Activated CD4-positive, alpha-beta T cell treated with anti-CD3 and anti-CD28 coated beads, Interleukin-2, amount 10 ng/mL, durations not matched to agents 24 days and 14 days (primary cell): ENCODE data around the gene SLC30A1. TPM values are rescaled to one million over a fixed set of nuclear protein-coding genes. Genes with fewer than 3 reads are reported as not detected.

Experiments
- DNase-seq: peaks from one replicate; pipeline ENCODE4 v3.0.0; 2022
- H3K27ac Mint-ChIP-seq: one replicate; pipeline ENCODE4 v1.8.0; 2022; ENCODE audit warnings: mild to moderate bottlenecking, mixed read lengths
- H3K27me3 Mint-ChIP-seq: one replicate; pipeline ENCODE4 v1.8.0; 2022; ENCODE audit warnings: mixed read lengths
- H3K36me3 Mint-ChIP-seq: one replicate; pipeline ENCODE4 v1.8.0; 2022; ENCODE audit warnings: low read depth, mild to moderate bottlenecking, mixed read lengths
- H3K4me1 Mint-ChIP-seq: one replicate; pipeline ENCODE4 v1.8.0; 2021; ENCODE audit warnings: mixed read lengths
- H3K4me3 Mint-ChIP-seq: one replicate; pipeline ENCODE4 v1.8.0; 2022; ENCODE audit warnings: mild to moderate bottlenecking, moderate library complexity, mixed read lengths
- H3K9me3 Mint-ChIP-seq: one replicate; pipeline ENCODE4 v1.8.0; 2021; ENCODE audit warnings: mixed read lengths
- intact Hi-C: fragments of 100-400 bp; cut with micrococcal nuclease; formaldehyde crosslinking; loops from one replicate; pipeline ENCODE4 v1.15.1; 2023
- total RNA-seq: library from RNA; stranded (reverse); gene quantifications from 2 replicates; pipeline ENCODE4 v1.2.3, GENCODE V29; 2022

The SLC30A1 gene
- total RNA-seq, 1 donor from 2014 or later: 9.0 TPM

- Mint-ChIP-seq H3K36me3 (no peaks in the 10 kb centered on the region), H3K27me3 (peaks cover 8% of the 10 kb centered on the region), H3K9me3 (no peaks in the 10 kb centered on the region), H3K4me3 (no peak overlapping the region), H3K27ac (no peak overlapping the region), H3K4me1 (peaks cover 20% of the 10 kb centered on the region)
- DNase-seq: no peak
- intact Hi-C loops: no loop called here
Observed at GRCh38 chr1:211603713-211604112, 24.8 kb upstream of the SLC30A1 start.

- H3K36me3 Mint-ChIP-seq: no peaks in the 10 kb centered on the region
- peaks cover 20% of the 10 kb centered on the region for H3K4me1 Mint-ChIP-seq
- no peak overlapping the region for H3K4me3 Mint-ChIP-seq
- no peak for DNase-seq
- H3K27ac Mint-ChIP-seq: no peak overlapping the region
- intact Hi-C loops: no loop called here
- H3K27me3 Mint-ChIP-seq: peaks cover 9% of the 10 kb centered on the region
- no peaks in the 10 kb centered on the region for H3K9me3 Mint-ChIP-seq
Observed at GRCh38 chr1:211603191-211603701, 24.3 kb upstream of the SLC30A1 start.

GRCh38 chr1:211601982-211602670, 23.2 kb upstream of the SLC30A1 start:
- peaks cover 21% of the 10 kb centered on the region for H3K4me1 Mint-ChIP-seq
- DNase-seq: no peak
- H3K36me3 Mint-ChIP-seq: no peaks in the 10 kb centered on the region
- no peak overlapping the region for H3K4me3 Mint-ChIP-seq
- intact Hi-C loops: no loop called here
- H3K9me3 Mint-ChIP-seq: no peaks in the 10 kb centered on the region
- H3K27ac Mint-ChIP-seq: no peak overlapping the region
- peaks cover 9% of the 10 kb centered on the region for H3K27me3 Mint-ChIP-seq

- Mint-ChIP-seq H3K4me3 (no peak overlapping the region), H3K36me3 (no peaks in the 10 kb centered on the region), H3K27ac (no peak overlapping the region), H3K9me3 (no peaks in the 10 kb centered on the region), H3K27me3 (peaks cover 10% of the 10 kb centered on the region), H3K4me1 (peaks cover 12% of the 10 kb centered on the region)
- intact Hi-C loops: no loop called here
- DNase-seq: no peak
Observed at GRCh38 chr1:211601159-211601558, 22.2 kb upstream of the SLC30A1 start.

GRCh38 chr1:211599250-211599649, 20.3 kb upstream of the SLC30A1 start:
- Mint-ChIP-seq H3K9me3 (no peaks in the 10 kb centered on the region), H3K27me3 (peaks cover 18% of the 10 kb centered on the region), H3K4me3 (no peak overlapping the region), H3K36me3 (no peaks in the 10 kb centered on the region), H3K27ac (no peak overlapping the region), H3K4me1 (peaks cover 7% of the 10 kb centered on the region)
- intact Hi-C loops: no loop called here
- no peak for DNase-seq

GRCh38 chr1:211598514-211598913, 19.6 kb upstream of the SLC30A1 start:
- no peaks in the 10 kb centered on the region for H3K9me3 Mint-ChIP-seq
- no peak overlapping the region for H3K27ac Mint-ChIP-seq
- peaks cover 18% of the 10 kb centered on the region for H3K27me3 Mint-ChIP-seq
- H3K4me1 Mint-ChIP-seq: peaks cover 7% of the 10 kb centered on the region
- no peak for DNase-seq
- H3K36me3 Mint-ChIP-seq: no peaks in the 10 kb centered on the region
- intact Hi-C loops: no loop called here
- H3K4me3 Mint-ChIP-seq: no peak overlapping the region

GRCh38 chr1:211596418-211597181, 17.6 kb upstream of the SLC30A1 start:
- intact Hi-C loops: no loop called here
- H3K27me3 Mint-ChIP-seq: peaks cover 26% of the 10 kb centered on the region
- DNase-seq: no peak
- no peak overlapping the region for H3K4me3 Mint-ChIP-seq
- H3K9me3 Mint-ChIP-seq: no peaks in the 10 kb centered on the region
- peaks cover 9% of the 10 kb centered on the region for H3K4me1 Mint-ChIP-seq
- no peak overlapping the region for H3K27ac Mint-ChIP-seq
- H3K36me3 Mint-ChIP-seq: no peaks in the 10 kb centered on the region

- no peak overlapping the region for H3K4me3 Mint-ChIP-seq
- no peaks in the 10 kb centered on the region for H3K36me3 Mint-ChIP-seq
- peaks cover 30% of the 10 kb centered on the region for H3K27me3 Mint-ChIP-seq
- H3K4me1 Mint-ChIP-seq: peaks cover 9% of the 10 kb centered on the region
- H3K9me3 Mint-ChIP-seq: no peaks in the 10 kb centered on the region
- no peak overlapping the region for H3K27ac Mint-ChIP-seq
- no peak for DNase-seq
- intact Hi-C loops: no loop called here
Observed at GRCh38 chr1:211595419-211595818, 16.5 kb upstream of the SLC30A1 start.

- Mint-ChIP-seq H3K27me3 (peaks cover 28% of the 10 kb centered on the region), H3K4me1 (peaks cover 4% of the 10 kb centered on the region), H3K4me3 (no peak overlapping the region), H3K9me3 (no peaks in the 10 kb centered on the region), H3K27ac (no peak overlapping the region), H3K36me3 (no peaks in the 10 kb centered on the region)
- intact Hi-C loops: no loop called here
- no peak for DNase-seq
Observed at GRCh38 chr1:211591980-211592493, 13.1 kb upstream of the SLC30A1 start.

- Mint-ChIP-seq H3K4me3 (no peak overlapping the region), H3K27ac (no peak overlapping the region), H3K4me1 (peaks cover 4% of the 10 kb centered on the region)
Observed at GRCh38 chr1:211589782-211590721, 11.1 kb upstream of the SLC30A1 start.

GRCh38 chr1:211588711-211589110, 9.8 kb upstream of the SLC30A1 start:
- intact Hi-C loops: no loop called here

More at GRCh38 chr1:211589782-211590721, 11.1 kb upstream of the SLC30A1 start:
- Mint-ChIP-seq H3K36me3 (no peaks in the 10 kb centered on the region), H3K27me3 (peaks cover 20% of the 10 kb centered on the region), H3K9me3 (no peaks in the 10 kb centered on the region)
- DNase-seq: no peak
- intact Hi-C loops: no loop called here

GRCh38 chr1:211587123-211587522, 8.2 kb upstream of the SLC30A1 start:
- H3K4me1 Mint-ChIP-seq: peaks cover 6% of the 10 kb centered on the region
- H3K9me3 Mint-ChIP-seq: no peaks in the 10 kb centered on the region
- H3K4me3 Mint-ChIP-seq: no peak overlapping the region
- H3K27ac Mint-ChIP-seq: no peak overlapping the region
- no peak for DNase-seq
- H3K27me3 Mint-ChIP-seq: peaks cover 13% of the 10 kb centered on the region
- H3K36me3 Mint-ChIP-seq: no peaks in the 10 kb centered on the region
- intact Hi-C loops: no loop called here

More at GRCh38 chr1:211588711-211589110, 9.8 kb upstream of the SLC30A1 start:
- DNase-seq: no peak
- H3K9me3 Mint-ChIP-seq: no peaks in the 10 kb centered on the region
- H3K4me3 Mint-ChIP-seq: no peak overlapping the region
- H3K36me3 Mint-ChIP-seq: no peaks in the 10 kb centered on the region
- H3K4me1 Mint-ChIP-seq: peaks cover 4% of the 10 kb centered on the region
- H3K27me3 Mint-ChIP-seq: peaks cover 20% of the 10 kb centered on the region
- H3K27ac Mint-ChIP-seq: no peak overlapping the region

- no peak overlapping the region for H3K27ac Mint-ChIP-seq
- no peak for DNase-seq
- intact Hi-C loops: no loop called here
- H3K4me1 Mint-ChIP-seq: peaks cover 10% of the 10 kb centered on the region
- H3K9me3 Mint-ChIP-seq: no peaks in the 10 kb centered on the region
- no peaks in the 10 kb centered on the region for H3K36me3 Mint-ChIP-seq
- H3K27me3 Mint-ChIP-seq: peaks cover 12% of the 10 kb centered on the region
- no peak overlapping the region for H3K4me3 Mint-ChIP-seq
Observed at GRCh38 chr1:211586538-211586937, 7.6 kb upstream of the SLC30A1 start.
